HUES48 (cell line): Measurements from ENCODE around the gene GRB2.
A peak's percentile ranks its signal among the peaks of the same experiment; 100 is the strongest.

Source experiments
- H3K27ac ChIP-seq: one replicate; pipeline ENCODE4 v1.7.0; 2013; ENCODE audit warnings: low read depth, low read length, inconsistent platforms
- H3K27me3 ChIP-seq: 2 replicates; pipeline ENCODE4 v1.6.1; 2013; ENCODE audit warnings: mild to moderate bottlenecking, low read length; ENCODE audit not compliant: control insufficient read depth, insufficient read depth
- H3K36me3 ChIP-seq: 2 replicates; pipeline ENCODE4 v1.6.1; 2013; ENCODE audit warnings: low read length; ENCODE audit not compliant: control insufficient read depth, insufficient read depth
- H3K4me1 ChIP-seq: 2 replicates; pipeline ENCODE4 v1.6.1; 2013; ENCODE audit warnings: mild to moderate bottlenecking, low read length; ENCODE audit not compliant: control insufficient read depth, insufficient read depth
- H3K4me3 ChIP-seq: 2 replicates; pipeline ENCODE4 v1.5.1; 2013; ENCODE audit warnings: mild to moderate bottlenecking, low read depth, low read length
- H3K9ac ChIP-seq: 2 replicates; pipeline ENCODE4 v1.6.1; 2013; ENCODE audit warnings: mild to moderate bottlenecking, low read depth, low read length, moderate library complexity
- H3K9me3 ChIP-seq: 2 replicates; pipeline ENCODE4 v1.6.1; 2013; ENCODE audit warnings: low read length; ENCODE audit not compliant: control insufficient read depth, insufficient read depth

Gene GRB2

GRCh38 chr17:75411328-75412067, 6.0 kb upstream of the GRB2 start:
- H3K9ac ChIP-seq = no peak overlapping the region

GRCh38 chr17:75410141-75410540, 4.7 kb upstream of the GRB2 start:
- no peak overlapping the region for H3K9ac ChIP-seq
- no peak overlapping the region for H3K4me3 ChIP-seq
- peaks cover 16% of the 10 kb centered on the region; the same call in 1 of the 2 replicates for H3K4me1 ChIP-seq
- H3K27ac ChIP-seq = no peak overlapping the region
- no peaks in the 10 kb centered on the region for H3K36me3 ChIP-seq
- H3K27me3 ChIP-seq = no peaks in the 10 kb centered on the region
- no peaks in the 10 kb centered on the region for H3K9me3 ChIP-seq

More at GRCh38 chr17:75411328-75412067, 6.0 kb upstream of the GRB2 start:
- Histone ChIP-seq H3K36me3 (no peaks in the 10 kb centered on the region), H3K27ac (no peak overlapping the region), H3K27me3 (no peaks in the 10 kb centered on the region), H3K4me1 (peaks cover 9% of the 10 kb centered on the region; the same call in 1 of the 2 replicates), H3K4me3 (no peak overlapping the region), H3K9me3 (no peaks in the 10 kb centered on the region)

- Histone ChIP-seq H3K9ac (no peak overlapping the region), H3K27me3 (no peaks in the 10 kb centered on the region), H3K4me3 (no peak overlapping the region), H3K4me1 (peaks cover 16% of the 10 kb centered on the region; the same call in 1 of the 2 replicates), H3K9me3 (no peaks in the 10 kb centered on the region), H3K27ac (no peak overlapping the region), H3K36me3 (no peaks in the 10 kb centered on the region)
Measured at GRCh38 chr17:75407655-75408352, 2.3 kb upstream of the GRB2 start.

GRCh38 chr17:75406222-75406615, 741 bp upstream of the GRB2 start:
- no peak overlapping the region for H3K27ac ChIP-seq
- H3K9me3 ChIP-seq = no peaks in the 10 kb centered on the region
- H3K4me1 ChIP-seq = peaks cover 10% of the 10 kb centered on the region; the same call in 1 of the 2 replicates
- H3K4me3 ChIP-seq = peak overlapping the region; percentile 57
- H3K9ac ChIP-seq = no peak overlapping the region
- H3K27me3 ChIP-seq = no peaks in the 10 kb centered on the region
- H3K36me3 ChIP-seq = no peaks in the 10 kb centered on the region

- no peaks in the 10 kb centered on the region for H3K9me3 ChIP-seq
- peaks cover 10% of the 10 kb centered on the region; the same call in 1 of the 2 replicates for H3K4me1 ChIP-seq
- peak overlapping the region; percentile 81 for H3K27ac ChIP-seq
- peak overlapping the region; percentile 82 for H3K9ac ChIP-seq
- H3K4me3 ChIP-seq = peak overlapping the region; percentile 93
- H3K27me3 ChIP-seq = no peaks in the 10 kb centered on the region
- H3K36me3 ChIP-seq = no peaks in the 10 kb centered on the region
Measured at GRCh38 chr17:75404731-75405364, 630 bp downstream of the GRB2 start.

GRCh38 chr17:75404223-75404730, 1.2 kb downstream of the GRB2 start:
- H3K27me3 ChIP-seq = no peaks in the 10 kb centered on the region
- H3K27ac ChIP-seq = peak overlapping the region; percentile 81
- no peaks in the 10 kb centered on the region for H3K36me3 ChIP-seq
- peaks cover 10% of the 10 kb centered on the region; the same call in 1 of the 2 replicates for H3K4me1 ChIP-seq
- H3K9me3 ChIP-seq = no peaks in the 10 kb centered on the region
- H3K9ac ChIP-seq = peak overlapping the region; percentile 82; the same call in 1 of the 2 replicates
- peak overlapping the region; percentile 93 for H3K4me3 ChIP-seq

- H3K9ac ChIP-seq = no peak overlapping the region
- H3K9me3 ChIP-seq = no peaks in the 10 kb centered on the region
- H3K4me3 ChIP-seq = no peak overlapping the region
- no peak overlapping the region for H3K27ac ChIP-seq
- H3K4me1 ChIP-seq = peaks cover 10% of the 10 kb centered on the region; the same call in 1 of the 2 replicates
- no peaks in the 10 kb centered on the region for H3K36me3 ChIP-seq
- H3K27me3 ChIP-seq = no peaks in the 10 kb centered on the region
Measured at GRCh38 chr17:75403131-75403530, 2.3 kb downstream of the GRB2 start.

GRCh38 chr17:75402026-75402425, 3.5 kb downstream of the GRB2 start:
- no peak overlapping the region for H3K4me3 ChIP-seq
- no peaks in the 10 kb centered on the region for H3K36me3 ChIP-seq
- no peaks in the 10 kb centered on the region for H3K9me3 ChIP-seq
- no peak overlapping the region for H3K27ac ChIP-seq
- H3K9ac ChIP-seq = no peak overlapping the region
- H3K27me3 ChIP-seq = no peaks in the 10 kb centered on the region
- H3K4me1 ChIP-seq = peaks cover 10% of the 10 kb centered on the region; the same call in 1 of the 2 replicates

GRCh38 chr17:75400326-75400939, 5.0 kb downstream of the GRB2 start:
- no peak overlapping the region for H3K9ac ChIP-seq
- H3K4me1 ChIP-seq = peaks cover 3% of the 10 kb centered on the region; the same call in 1 of the 2 replicates
- no peak overlapping the region for H3K4me3 ChIP-seq

GRCh38 chr17:75398279-75398678, 7.2 kb downstream of the GRB2 start:
- H3K27me3 ChIP-seq = no peaks in the 10 kb centered on the region
- H3K27ac ChIP-seq = no peak overlapping the region
- peaks cover 12% of the 10 kb centered on the region for H3K4me1 ChIP-seq
- H3K9me3 ChIP-seq = no peaks in the 10 kb centered on the region
- no peak overlapping the region for H3K9ac ChIP-seq
- H3K36me3 ChIP-seq = no peaks in the 10 kb centered on the region
- no peak overlapping the region for H3K4me3 ChIP-seq

More at GRCh38 chr17:75400326-75400939, 5.0 kb downstream of the GRB2 start:
- Histone ChIP-seq H3K36me3 (no peaks in the 10 kb centered on the region), H3K27me3 (no peaks in the 10 kb centered on the region), H3K27ac (no peak overlapping the region), H3K9me3 (no peaks in the 10 kb centered on the region)
